Thyroid gland (tissue), 4 donors: Measurements from ENCODE around the gene CDC34. TPM values are rescaled to one million over a fixed set of nuclear protein-coding genes. Genes with fewer than 3 reads are reported as not detected.

Experiments
- DNase-seq, 2 donors: peaks; one replicate each; pipeline ENCODE4 v3.0.0-alpha.2; 2019
- H3K27ac ChIP-seq, 3 donors: fragments of 200-600 bp; sonication (generic); 1 replicate in 2 of 3; 2 replicates in 1 of 3; pipeline ENCODE4 v1.5.1; 2016 to 2019; ENCODE audit warnings: mild to moderate bottlenecking in 1 of 3, moderate library complexity in 1 of 3
- H3K27me3 ChIP-seq: fragments of 200-600 bp; sonication (generic); one replicate; pipeline ENCODE4 v1.5.1; 2019
- H3K36me3 ChIP-seq, 2 donors: fragments of 200-600 bp; sonication (generic); one replicate each; pipeline ENCODE4 v1.5.1; 2016 to 2019
- H3K4me1 ChIP-seq, 2 donors: fragments of 200-600 bp; sonication (generic); one replicate each; pipeline ENCODE4 v1.5.1; 2017 to 2019
- H3K4me3 ChIP-seq, 3 donors: fragments of 200-600 bp; sonication (generic); replicated peaks in 1 of 3; 1 replicate in 2 of 3; 2 replicates in 1 of 3; pipeline ENCODE4 v1.5.1; 2016; ENCODE audit warnings: mild to moderate bottlenecking in 1 of 3
- H3K9me3 ChIP-seq: fragments of 200-600 bp; sonication (generic); one replicate; pipeline ENCODE4 v1.5.1; 2017
- CTCF ChIP-seq, 6 experiments: fragments of 200-600 bp in 3 of 6; fragments of 450-650 bp in 3 of 6; sonication (generic) in 3 of 6; IDR thresholded peaks; one replicate each; pipeline ENCODE4 v1.5.1; 2016 to 2019; ENCODE audit warnings: antibody characterized with exemption in 6 of 6, mild to moderate bottlenecking in 2 of 6, inconsistent platforms in 1 of 6, moderate library complexity in 1 of 6
- POLR2A ChIP-seq, 2 donors: fragments of 450-650 bp; IDR thresholded peaks; one replicate each; pipeline ENCODE4 v1.6.1; 2017; ENCODE audit warnings: antibody characterized with exemption in 2 of 2, mild to moderate bottlenecking in 2 of 2, moderate library complexity in 1 of 2
- whole genome bisulfite sequencing, 2 donors: methylation state at CpG; one replicate each; pipeline ENCODE4 v1.1.5; 2017; 5-methylcytosine and 5-hydroxymethylcytosine counted together
- intact Hi-C: fragments of 100-400 bp; cut with DNase I; formaldehyde crosslinking; loops from one replicate; pipeline ENCODE4 v1.15.1; 2023
- total RNA-seq, 4 donors: library from RNA; depleted of rRNA; stranded (reverse); fragments of >200 nt; gene quantifications; one replicate each; pipeline ENCODE4 v1.2.3, GENCODE V29; 2016

CDC34 gene
- total RNA-seq, 4 donors from 2014 or later: 44.8 to 64.7 (median 48.2) TPM

GRCh38 chr19:585551-586110 lies 54.1 kb downstream of the CDC34 start:
- Histone ChIP-seq H3K27me3 (peaks cover 9% of the 10 kb centered on the region), H3K27ac (no peak overlapping the region), H3K9me3 (no peaks in the 10 kb centered on the region), H3K4me1 (peaks cover 0 to 14% of the 10 kb centered on the region in 2 donors), H3K4me3 (no peak overlapping the region), H3K36me3 (peaks cover 25% of the 10 kb centered on the region in 2 donors)
- intact Hi-C loops: no loop called here
- WGBS, 2 donors: 57 to 63% methylated on average over 7 to 10 of the region's 10 CpGs
- no peak for DNase-seq
- TF ChIP-seq CTCF (IDR thresholded peaks at IDR 0.05) (no peak), POLR2A (IDR thresholded peaks at IDR 0.05) (no peak)

- TF ChIP-seq POLR2A (IDR thresholded peaks at IDR 0.05) (no peak), CTCF (IDR thresholded peaks at IDR 0.05) (peak in 2 of 6 experiments; percentile 11 to 25)
- peak; percentile 49 to 51 for DNase-seq
- Histone ChIP-seq H3K9me3 (no peaks in the 10 kb centered on the region), H3K27me3 (peaks cover 20% of the 10 kb centered on the region), H3K36me3 (peaks cover 4 to 5% of the 10 kb centered on the region in 2 donors), H3K27ac (no peak overlapping the region), H3K4me1 (peaks cover 0 to 16% of the 10 kb centered on the region in 2 donors), H3K4me3 (no peak overlapping the region)
- WGBS, 2 donors: 4 to 5% methylated on average over 17 to 20 of the region's 41 CpGs
- intact Hi-C loops: no loop called here
Observed at GRCh38 chr19:588093-588740, 56.7 kb downstream of the CDC34 start.

GRCh38 chr19:588741-589692 lies 57.5 kb downstream of the CDC34 start:
- peaks cover 20% of the 10 kb centered on the region for H3K27me3 ChIP-seq
- no peak for TF ChIP-seq CTCF (IDR thresholded peaks at IDR 0.05)
- no peak for TF ChIP-seq POLR2A (IDR thresholded peaks at IDR 0.05)
- 44 to 45% methylated on average over 6 to 12 of the region's 54 CpGs for WGBS, 2 donors
- no peaks in the 10 kb centered on the region for H3K36me3 ChIP-seq
- H3K4me3 ChIP-seq: no peak overlapping the region
- H3K9me3 ChIP-seq: no peaks in the 10 kb centered on the region
- no peak for DNase-seq
- H3K4me1 ChIP-seq: peaks cover 0 to 16% of the 10 kb centered on the region in 2 donors
- intact Hi-C loops: no loop called here
- no peak overlapping the region for H3K27ac ChIP-seq

GRCh38 chr19:589693-590395 lies 58.3 kb downstream of the CDC34 start, which contains the start of gene HCN2:
HCN2 (plus strand) TSS chr19:589881; CDS start chr19:589946, 65 bp downstream.
- Histone ChIP-seq H3K4me3 (no peak within 1 kb of the TSS), H3K36me3 (no peaks in the 10 kb centered on the region), H3K4me1 (peaks cover 0 to 16% of the 10 kb centered on the region in 2 donors), H3K27ac (no peak within 1 kb of the TSS), H3K9me3 (no peaks in the 10 kb centered on the region), H3K27me3 (peaks cover 20% of the 10 kb centered on the region)
- TF ChIP-seq CTCF (IDR thresholded peaks at IDR 0.05) (no peak), POLR2A (IDR thresholded peaks at IDR 0.05) (no peak)
- intact Hi-C loops: no loop called here
- whole genome bisulfite sequencing, 2 donors: no CpG with 5 or more reads among the region's 132 CpGs
- DNase-seq: no peak
